GM19438 (cell line): ENCODE results near the gene ZNF677.
"Not testable (repeated sequence)": the region's sequence is repeated elsewhere in the genome, so short reads cannot be mapped to it uniquely, and the experiment has no call there.

Experiments
- ATAC-seq: cut with Tn5 transposase; IDR thresholded peaks from one replicate; pipeline ENCODE4 v1.9.1; 2021; ENCODE audit warnings: low read depth; ENCODE audit not compliant: unreplicated experiment

ZNF677 gene

DNA sequence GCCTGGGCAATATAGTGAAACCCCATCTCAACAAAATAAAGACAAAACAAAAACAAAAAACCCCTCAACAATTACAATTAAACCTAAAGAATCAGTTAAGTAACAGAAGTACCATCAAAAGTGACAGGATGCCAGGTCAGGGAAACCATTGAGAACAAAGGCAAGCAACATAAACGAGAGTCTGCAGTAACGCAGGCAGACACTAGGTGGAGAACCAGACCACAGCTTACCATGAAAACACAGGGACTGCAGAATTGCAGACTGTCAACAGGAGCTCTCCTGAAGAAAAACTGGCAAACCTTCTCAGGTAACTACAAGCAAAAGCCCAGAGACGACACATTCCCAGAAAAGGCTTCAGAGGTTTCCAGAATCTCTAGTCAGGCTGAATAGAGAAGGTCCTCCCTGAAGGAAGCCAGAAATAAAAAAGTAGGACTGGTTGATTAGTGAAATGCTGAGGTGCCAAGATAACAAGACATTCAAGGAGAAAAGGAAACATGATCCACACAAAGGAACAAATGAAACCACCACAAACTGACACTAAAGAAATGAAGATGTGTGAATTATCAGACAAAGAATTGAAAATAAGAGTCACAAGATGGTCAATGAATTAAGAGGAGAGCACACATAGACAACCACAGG is 59.3 kb downstream of the ZNF677 start:
- no peak for ATAC-seq

DNA sequence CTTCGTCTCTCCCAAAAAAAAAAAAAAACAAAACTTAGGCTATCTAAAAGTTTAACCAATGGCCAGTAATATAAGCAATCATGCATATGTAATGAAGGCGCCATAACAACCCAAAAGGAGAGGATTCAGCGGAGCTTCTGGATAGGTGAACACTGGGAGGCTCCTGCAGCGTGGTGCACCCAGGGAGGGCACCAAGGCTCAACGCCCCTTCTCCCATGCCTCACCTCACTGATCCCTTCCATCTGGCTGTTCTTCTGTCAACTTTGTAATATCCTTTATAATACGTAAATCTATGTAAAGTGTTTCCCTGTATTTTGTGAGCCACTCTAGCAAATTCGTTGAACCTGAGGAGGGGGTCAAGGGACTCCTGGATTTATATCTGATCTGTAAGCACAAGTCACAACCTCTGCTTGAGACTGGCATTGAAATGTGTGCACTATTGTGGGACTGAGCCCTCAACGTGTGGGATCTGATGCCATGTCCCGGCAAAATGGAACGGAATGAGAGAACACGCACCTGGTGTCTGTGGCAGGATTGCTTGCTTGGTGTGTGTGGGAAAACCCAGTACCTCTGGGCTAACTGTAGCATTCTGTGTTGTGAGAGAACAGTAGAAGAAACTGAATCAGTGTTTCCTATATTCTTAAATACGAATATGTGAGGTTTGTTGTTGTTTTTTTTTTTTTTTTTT is 61.0 kb downstream of the ZNF677 start:
- ATAC-seq: no peak

DNA sequence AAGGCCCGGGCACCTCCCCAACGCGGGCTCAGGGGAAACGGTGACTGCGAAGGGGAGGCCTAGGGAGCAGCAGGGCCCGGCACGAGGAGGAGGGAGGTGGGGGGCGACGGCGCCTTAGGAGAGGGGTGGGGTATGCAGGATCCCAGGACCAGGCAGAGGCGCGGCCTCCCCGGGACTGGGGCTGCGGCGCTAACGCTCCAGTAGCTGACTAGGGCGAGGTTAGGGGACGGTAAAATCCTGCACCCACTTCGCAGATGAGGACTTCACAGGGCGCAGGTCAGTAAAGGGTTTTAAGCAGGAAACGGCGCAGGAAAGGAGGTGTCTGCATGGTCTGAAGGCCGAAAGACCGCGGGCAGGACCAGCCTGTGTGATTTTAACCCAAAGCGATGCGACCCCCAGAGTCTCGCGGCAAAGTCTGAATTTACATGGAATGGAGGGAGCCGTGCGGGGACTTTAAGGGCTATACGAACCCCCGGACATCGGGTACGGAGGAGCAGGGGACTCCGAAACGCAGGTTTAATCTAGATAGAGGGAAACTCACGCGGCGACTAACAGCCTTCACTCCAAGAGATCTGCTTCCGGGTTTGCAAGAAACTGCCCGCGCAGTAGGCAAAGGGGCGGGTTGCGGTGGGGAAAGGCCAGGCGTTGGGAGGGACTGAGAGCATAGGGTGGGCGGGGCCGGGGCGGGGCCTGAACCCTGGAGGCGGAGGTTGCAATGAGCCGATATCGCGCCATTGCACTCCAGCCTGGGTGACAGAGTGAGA is 61.7 kb downstream of the ZNF677 start, which contains the start of gene ZNF665:
TSS of gene ZNF665 (minus strand) at position 588 of the 764 bp plus-strand sequence. CDS start 10,460 bp downstream, outside the sequence.
- no peak for ATAC-seq

DNA sequence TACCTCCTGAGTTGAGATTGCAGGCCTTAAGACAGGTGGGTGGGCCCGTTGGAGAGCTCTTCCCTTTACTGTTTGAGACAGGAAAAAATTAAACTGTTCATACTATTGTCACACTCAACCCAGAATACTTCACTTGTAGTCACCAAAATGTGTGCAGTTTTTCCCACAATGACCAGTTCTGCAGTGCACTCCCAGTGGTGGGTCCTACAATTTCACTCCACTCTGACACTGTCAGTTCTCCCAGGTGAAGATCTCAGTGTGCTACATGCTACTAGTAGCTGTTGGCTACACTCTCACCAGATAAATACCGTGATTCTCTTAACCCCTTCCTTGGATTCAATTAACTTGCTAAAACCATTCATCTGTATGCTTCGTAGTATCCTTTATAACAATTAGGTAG is 64.4 kb downstream of the ZNF677 start:
- no peak for ATAC-seq

DNA sequence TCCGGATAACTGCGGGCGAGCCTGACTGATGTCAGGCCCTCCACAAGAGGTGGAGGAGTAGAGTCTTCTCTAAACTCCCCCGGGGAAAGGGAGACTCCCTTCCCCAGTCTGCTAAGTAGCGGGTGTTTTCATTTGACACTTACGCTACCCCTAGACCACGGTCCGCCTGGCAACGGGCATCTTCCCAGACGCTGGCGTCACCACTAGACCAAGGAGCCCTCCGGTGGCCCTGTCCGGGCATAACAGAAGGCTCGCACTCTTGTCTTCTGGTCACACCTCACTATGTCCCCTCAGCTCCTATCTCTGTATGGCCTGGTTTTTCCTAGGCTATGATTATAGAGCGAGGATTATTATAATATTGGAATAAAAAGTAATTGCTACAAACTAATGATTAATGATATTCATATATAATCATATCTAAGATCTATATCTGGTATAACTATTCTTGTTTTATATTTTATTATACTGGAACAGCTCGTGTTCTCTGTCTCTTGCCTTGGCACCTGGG is 64.9 kb downstream of the ZNF677 start:
- ATAC-seq: not testable (repeated sequence)
